Smooth muscle cell (in vitro differentiated cells): Measurements from ENCODE around the gene ZNF281. TPM values are rescaled to one million over a fixed set of nuclear protein-coding genes. Genes with fewer than 3 reads are reported as not detected.
A peak's percentile ranks its signal among the peaks of the same experiment; 100 is the strongest.

Experiments used
- DNase-seq: peaks from one replicate; lab custom pipeline; 2025; ENCODE audit not compliant: unreplicated experiment; lab: John Stamatoyannopoulos, UW
- H2AFZ ChIP-seq: fragments of 200-600 bp; sonication (generic); 2 replicates; pipeline ENCODE4 v1.6.0; 2016; ENCODE audit warnings: antibody characterized with exemption, low read depth, mild to moderate bottlenecking
- H3F3A ChIP-seq: fragments of 200-600 bp; sonication (generic); 2 replicates; pipeline ENCODE4 v1.6.0; 2017; ENCODE audit warnings: antibody characterized with exemption, low read depth
- H3K27ac ChIP-seq: fragments of 200-600 bp; sonication (generic); 2 replicates; pipeline ENCODE4 v1.5.1; 2016; ENCODE audit warnings: low read depth, mild to moderate bottlenecking
- H3K27me3 ChIP-seq: fragments of 200-600 bp; sonication (generic); 2 replicates; pipeline ENCODE4 v1.6.1; 2016; ENCODE audit warnings: low read depth, mild to moderate bottlenecking
- H3K36me3 ChIP-seq: fragments of 200-600 bp; sonication (generic); 2 replicates; pipeline ENCODE4 v1.5.1; 2016; ENCODE audit warnings: low read depth
- H3K4me1 ChIP-seq: fragments of 200-600 bp; sonication (generic); 2 replicates; pipeline ENCODE4 v1.5.1; 2016; ENCODE audit warnings: low read depth
- H3K4me2 ChIP-seq: fragments of 200-600 bp; sonication (generic); 2 replicates; pipeline ENCODE4 v1.6.0; 2016; ENCODE audit warnings: mild to moderate bottlenecking
- H3K4me3 ChIP-seq: fragments of 200-600 bp; sonication (generic); 2 replicates; pipeline ENCODE4 v1.5.1; 2016; ENCODE audit warnings: mild to moderate bottlenecking
- H3K79me2 ChIP-seq: fragments of 200-600 bp; sonication (generic); 2 replicates; pipeline ENCODE4 v1.6.0; 2016; ENCODE audit warnings: low read depth, mild to moderate bottlenecking
- H3K9ac ChIP-seq: fragments of 200-600 bp; sonication (generic); 2 replicates; pipeline ENCODE4 v1.6.0; 2016; ENCODE audit warnings: low read depth
- H3K9me3 ChIP-seq: fragments of 200-600 bp; sonication (generic); replicated peaks from 2 replicates; pipeline ENCODE4 v1.5.1; 2016; ENCODE audit warnings: low read depth
- H4K20me1 ChIP-seq: fragments of 200-600 bp; sonication (generic); 2 replicates; pipeline ENCODE4 v1.6.0; 2016; ENCODE audit warnings: low read depth
- CTCF ChIP-seq: fragments of 200-600 bp; sonication (generic); IDR thresholded peaks from 2 replicates; pipeline ENCODE4 v1.5.1; 2017; ENCODE audit warnings: borderline replicate concordance, mild to moderate bottlenecking, antibody characterized with exemption; ENCODE audit not compliant: insufficient read depth, poor library complexity, severe bottlenecking
- WGBS: methylation state at CpG from one replicate; pipeline ENCODE4 v1.1.7; 2016; ENCODE audit warnings: low lambda C conversion rate; 5-methylcytosine and 5-hydroxymethylcytosine counted together
- polyA plus RNA-seq: library from polyadenylated mRNA; unstranded; fragments of >200 nt; fragmentation: Nextera tagmentation; extraction: Ambion mirVana; gene quantifications from 2 replicates; pipeline ENCODE4 v1.2.1, GENCODE V29; 2016
- total RNA-seq: library from RNA; depleted of rRNA; stranded (reverse); fragments of >200 nt; gene quantifications from 2 replicates; pipeline ENCODE4 v1.2.3, GENCODE V29; 2014

The ZNF281 gene
- total and polyA plus RNA-seq, 2 experiments from 2014 or later = 34.4 to 59.4 TPM

- WGBS = 3% methylated on average over 29 of the region's 41 CpGs
- H3K27me3 ChIP-seq = no peaks in the 10 kb centered on the region
- peaks cover 55% of the 10 kb centered on the region for H3K79me2 ChIP-seq
- H3K27ac ChIP-seq = peak overlapping the region; percentile 87
- H3K9ac ChIP-seq = peak overlapping the region; percentile 97
- H3K4me3 ChIP-seq = peak overlapping the region; percentile 82
- no peak for TF ChIP-seq CTCF
- H3K4me2 ChIP-seq = peak overlapping the region; percentile 96
- peak overlapping the region; percentile 81 for H2AFZ ChIP-seq
- peak; percentile 41 for DNase-seq
- H3K9me3 ChIP-seq = no peaks in the 10 kb centered on the region
- peaks cover 56% of the 10 kb centered on the region for H3K4me1 ChIP-seq
- H3F3A ChIP-seq = peaks cover 7% of the 10 kb centered on the region
- H3K36me3 ChIP-seq = no peaks in the 10 kb centered on the region
- H4K20me1 ChIP-seq = peaks cover 46% of the 10 kb centered on the region
Measured at GRCh38 chr1:200409203-200409760, 554 bp downstream of the ZNF281 start.

GRCh38 chr1:200406161-200406797 is 3.6 kb downstream of the ZNF281 start:
- H3K27ac ChIP-seq = no peak overlapping the region
- H3K9me3 ChIP-seq = no peaks in the 10 kb centered on the region
- no peaks in the 10 kb centered on the region for H3K36me3 ChIP-seq
- H3K9ac ChIP-seq = no peak overlapping the region
- peaks cover 61% of the 10 kb centered on the region for H3K4me1 ChIP-seq
- TF ChIP-seq CTCF = no peak
- no peak overlapping the region for H2AFZ ChIP-seq
- H3K4me2 ChIP-seq = peak overlapping the region; percentile 96
- H3K27me3 ChIP-seq = no peaks in the 10 kb centered on the region
- H3K4me3 ChIP-seq = peak overlapping the region; percentile 41
- H3K79me2 ChIP-seq = peaks cover 78% of the 10 kb centered on the region
- WGBS = 89% methylated on average over 8 of the region's 8 CpGs
- DNase-seq = no peak
- H4K20me1 ChIP-seq = peaks cover 67% of the 10 kb centered on the region
- H3F3A ChIP-seq = peaks cover 5% of the 10 kb centered on the region

GRCh38 chr1:200405264-200405663 is 4.6 kb downstream of the ZNF281 start:
- H4K20me1 ChIP-seq = peaks cover 67% of the 10 kb centered on the region
- H2AFZ ChIP-seq = no peak overlapping the region
- H3K4me3 ChIP-seq = peak overlapping the region; percentile 41
- TF ChIP-seq CTCF = no peak
- 75% methylated on average over 2 of the region's 2 CpGs for WGBS
- no peaks in the 10 kb centered on the region for H3K36me3 ChIP-seq
- DNase-seq = no peak
- H3K27me3 ChIP-seq = no peaks in the 10 kb centered on the region
- no peaks in the 10 kb centered on the region for H3K9me3 ChIP-seq
- peaks cover 53% of the 10 kb centered on the region for H3K4me1 ChIP-seq
- H3F3A ChIP-seq = no peaks in the 10 kb centered on the region
- H3K79me2 ChIP-seq = peaks cover 78% of the 10 kb centered on the region
- H3K4me2 ChIP-seq = peak overlapping the region; percentile 96
- no peak overlapping the region for H3K27ac ChIP-seq
- H3K9ac ChIP-seq = peak overlapping the region; percentile 18
